ENCODE results near the gene ADAMTS5. TPM values are rescaled to one million over a fixed set of nuclear protein-coding genes. Genes with fewer than 3 reads are reported as not detected.
A peak's percentile ranks its signal among the peaks of the same experiment; 100 is the strongest.

The ADAMTS5 gene
- total and polyA plus RNA-seq, 2 donors from 2014 or later = 1.7 to 10.6 TPM

DNA sequence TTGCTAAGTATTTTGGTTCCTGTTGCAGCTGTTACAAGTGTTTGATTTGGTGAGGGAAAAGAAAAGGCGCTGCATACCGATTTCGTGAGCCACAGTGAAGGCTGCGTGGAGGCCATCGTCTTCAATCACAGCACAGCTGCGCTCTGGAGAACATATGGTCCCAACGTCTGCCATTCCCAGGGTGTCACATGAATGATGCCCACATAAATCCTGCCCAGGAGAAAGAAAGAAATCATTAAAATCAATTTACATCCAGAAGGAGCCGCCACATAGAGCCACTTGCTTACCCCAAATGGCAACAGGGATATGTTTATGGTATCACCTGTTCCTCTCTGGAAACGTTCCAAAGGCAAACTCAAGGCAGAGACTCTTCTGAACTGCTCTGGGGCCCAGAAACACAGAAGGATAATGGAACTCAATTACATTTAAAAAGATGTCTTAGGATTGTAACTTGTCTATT lies 12.2 kb downstream of the ADAMTS5 start:
- no peaks in the 10 kb centered on the region for H3K27me3 ChIP-seq (ENCODE audit: control insufficient read depth, insufficient read depth, low read length)
- no peak overlapping the region for H3K9ac ChIP-seq (ENCODE audit: low read length in 3 of 3)
- FAIRE-seq (no peak), DNase-seq (no peak)
- TF ChIP-seq, protein P1, sequence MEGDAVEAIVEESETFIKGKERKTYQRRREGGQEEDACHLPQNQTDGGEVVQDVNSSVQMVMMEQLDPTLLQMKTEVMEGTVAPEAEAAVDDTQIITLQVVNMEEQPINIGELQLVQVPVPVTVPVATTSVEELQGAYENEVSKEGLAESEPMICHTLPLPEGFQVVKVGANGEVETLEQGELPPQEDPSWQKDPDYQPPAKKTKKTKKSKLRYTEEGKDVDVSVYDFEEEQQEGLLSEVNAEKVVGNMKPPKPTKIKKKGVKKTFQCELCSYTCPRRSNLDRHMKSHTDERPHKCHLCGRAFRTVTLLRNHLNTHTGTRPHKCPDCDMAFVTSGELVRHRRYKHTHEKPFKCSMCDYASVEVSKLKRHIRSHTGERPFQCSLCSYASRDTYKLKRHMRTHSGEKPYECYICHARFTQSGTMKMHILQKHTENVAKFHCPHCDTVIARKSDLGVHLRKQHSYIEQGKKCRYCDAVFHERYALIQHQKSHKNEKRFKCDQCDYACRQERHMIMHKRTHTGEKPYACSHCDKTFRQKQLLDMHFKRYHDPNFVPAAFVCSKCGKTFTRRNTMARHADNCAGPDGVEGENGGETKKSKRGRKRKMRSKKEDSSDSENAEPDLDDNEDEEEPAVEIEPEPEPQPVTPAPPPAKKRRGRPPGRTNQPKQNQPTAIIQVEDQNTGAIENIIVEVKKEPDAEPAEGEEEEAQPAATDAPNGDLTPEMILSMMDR (IDR thresholded peaks at IDR 0.05; ENCODE audit: borderline replicate concordance, extremely low read depth, insufficient read depth) = no peak
- no peak overlapping the region for H3K4me3 ChIP-seq (ENCODE audit: low read length in 3 of 3)
- no peaks in the 10 kb centered on the region for H3K9me3 ChIP-seq (ENCODE audit: control insufficient read depth in 2 of 3, insufficient read depth in 1 of 3, low read length in 3 of 3)
- intact Hi-C loops (cut with DNase I) = no loop called here
- H3K36me3 ChIP-seq (ENCODE audit: control insufficient read depth in 2 of 3, insufficient read depth in 3 of 3, low read length in 3 of 3) = no peaks in the 10 kb centered on the region
- peaks cover 3 to 15% (median 8%) of the 10 kb centered on the region in 3 donors for H3K4me1 ChIP-seq (ENCODE audit: control insufficient read depth in 2 of 3, insufficient read depth in 2 of 3, low read depth in 1 of 3, low read length in 3 of 3)
- H3K27ac ChIP-seq (ENCODE audit: low read depth in 2 of 2, low read length in 2 of 2) = no peak overlapping the region

DNA sequence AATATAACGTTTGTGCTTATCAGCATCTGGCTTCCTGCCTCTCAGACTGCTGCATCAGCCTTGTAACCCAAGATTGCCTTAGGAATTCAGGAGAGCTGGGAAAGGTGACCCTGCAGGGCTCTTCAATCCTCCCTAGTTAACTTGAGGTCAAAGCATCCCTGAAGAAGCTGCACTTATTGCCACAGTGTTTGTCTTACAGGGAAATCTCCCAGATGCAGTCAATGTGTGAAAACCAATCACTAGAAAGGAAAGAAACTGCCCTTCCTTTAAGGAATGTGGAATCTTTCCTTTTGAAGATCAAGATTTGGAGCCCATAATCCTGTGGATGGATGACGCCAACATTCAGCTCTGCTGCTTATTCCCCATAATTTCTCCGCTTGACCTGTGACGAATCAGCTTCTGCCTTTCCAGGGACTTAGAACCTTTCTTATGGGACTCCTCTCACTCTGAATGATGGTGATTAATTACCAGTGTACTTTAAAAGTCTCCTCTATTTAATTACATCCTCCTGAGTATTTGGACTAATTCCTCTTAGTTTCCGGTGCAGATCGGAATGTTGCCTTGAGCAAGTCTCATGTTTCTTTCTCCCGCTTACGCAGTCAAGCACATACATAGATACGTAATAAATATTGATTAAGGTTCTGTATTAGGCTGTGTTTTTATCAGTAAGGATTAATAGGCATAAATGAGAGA lies 14.4 kb downstream of the ADAMTS5 start:
- Histone ChIP-seq H3K9ac (ENCODE audit: low read length in 3 of 3) (no peak overlapping the region), H3K36me3 (ENCODE audit: control insufficient read depth in 2 of 3, insufficient read depth in 3 of 3, low read length in 3 of 3) (no peaks in the 10 kb centered on the region), H3K4me1 (ENCODE audit: control insufficient read depth in 2 of 3, insufficient read depth in 2 of 3, low read depth in 1 of 3, low read length in 3 of 3) (peaks cover 0 to 7% (median 3%) of the 10 kb centered on the region in 3 donors), H3K9me3 (ENCODE audit: control insufficient read depth in 2 of 3, insufficient read depth in 1 of 3, low read length in 3 of 3) (no peaks in the 10 kb centered on the region), H3K27ac (ENCODE audit: low read depth in 2 of 2, low read length in 2 of 2) (no peak overlapping the region), H3K27me3 (ENCODE audit: control insufficient read depth, insufficient read depth, low read length) (no peaks in the 10 kb centered on the region), H3K4me3 (ENCODE audit: low read length in 3 of 3) (no peak overlapping the region)
- peak in 3 of 5 donors; percentile 42 to 89 (median 87) for DNase-seq
- TF ChIP-seq, protein P1 (IDR thresholded peaks at IDR 0.05; ENCODE audit: borderline replicate concordance, extremely low read depth, insufficient read depth) = no peak
- intact Hi-C loops (cut with DNase I) = no loop called here
- FAIRE-seq = no peak

DNA sequence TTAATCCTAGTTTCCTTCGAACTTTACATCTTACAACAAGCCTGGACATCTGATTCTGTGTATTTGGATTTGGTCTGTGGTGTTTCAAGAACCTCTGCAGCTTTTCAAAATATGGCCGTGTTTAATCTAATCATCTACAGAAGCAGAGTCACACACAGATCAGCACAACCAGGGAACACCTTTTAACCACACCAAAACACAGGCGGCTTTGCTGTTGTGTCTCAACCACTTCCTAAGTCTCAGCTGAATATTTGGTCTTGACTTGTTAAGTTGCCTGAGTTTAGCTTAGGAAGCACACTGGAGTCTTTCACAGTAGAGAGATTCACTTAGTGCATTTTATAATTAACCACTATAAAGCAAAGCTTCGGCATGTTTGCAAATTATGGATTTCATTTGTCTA lies 17.1 kb downstream of the ADAMTS5 start:
- no peak overlapping the region for H3K4me3 ChIP-seq (ENCODE audit: low read length in 3 of 3)
- TF ChIP-seq, protein P1 (IDR thresholded peaks at IDR 0.05; ENCODE audit: borderline replicate concordance, extremely low read depth, insufficient read depth) = no peak
- no peaks in the 10 kb centered on the region for H3K9me3 ChIP-seq (ENCODE audit: control insufficient read depth in 2 of 3, insufficient read depth in 1 of 3, low read length in 3 of 3)
- DNase-seq (no peak), FAIRE-seq (no peak)
- intact Hi-C loops (cut with DNase I) = no loop called here
- H3K4me1 ChIP-seq (ENCODE audit: control insufficient read depth in 2 of 3, insufficient read depth in 2 of 3, low read depth in 1 of 3, low read length in 3 of 3) = peaks cover 8 to 13% (median 11%) of the 10 kb centered on the region in 3 donors
- no peak overlapping the region for H3K9ac ChIP-seq (ENCODE audit: low read length in 3 of 3)
- H3K27me3 ChIP-seq (ENCODE audit: control insufficient read depth, insufficient read depth, low read length) = no peaks in the 10 kb centered on the region
- no peak overlapping the region for H3K27ac ChIP-seq (ENCODE audit: low read depth in 2 of 2, low read length in 2 of 2)
- no peaks in the 10 kb centered on the region for H3K36me3 ChIP-seq (ENCODE audit: control insufficient read depth in 2 of 3, insufficient read depth in 3 of 3, low read length in 3 of 3)
